Activated CD8-positive, alpha-beta T cell treated with anti-CD3 and anti-CD28 coated beads for 36 hours (primary cell): ENCODE results near the gene MRPS18B. TPM values are rescaled to one million over a fixed set of nuclear protein-coding genes. Genes with fewer than 3 reads are reported as not detected.
"Not testable (repeated sequence)": the region's sequence is repeated elsewhere in the genome, so short reads cannot be mapped to it uniquely, and the experiment has no call there.

Experiments used
- ATAC-seq: fragments of 200-7000 bp; cut with Tn5 transposase; one replicate; pipeline ENCODE4 v1.10.0; 2021; ENCODE audit warnings: mild to moderate bottlenecking, moderate library complexity
- CTCF ChIA-PET: fragments of 350-600 bp; sonication (Branson Sonifier 250); formaldehyde crosslinking; loops from one replicate; lab custom pipeline; 2021; ENCODE audit warnings: antibody characterized with exemption; lab: Charles Lee
- POLR2A ChIA-PET: fragments of 350-600 bp; sonication (Branson Sonifier 250); formaldehyde crosslinking; loops from one replicate; lab custom pipeline; 2021; ENCODE audit warnings: antibody characterized with exemption; lab: Charles Lee
- DNase-seq: peaks from one replicate; pipeline ENCODE4 v3.0.0-alpha.2; 2020
- H3K27ac Mint-ChIP-seq: one replicate; pipeline ENCODE4 v1.8.0; 2021; ENCODE audit warnings: mild to moderate bottlenecking, mixed read lengths
- H3K27me3 Mint-ChIP-seq: one replicate; pipeline ENCODE4 v1.8.0; 2021; ENCODE audit warnings: mixed read lengths
- H3K36me3 Mint-ChIP-seq: one replicate; pipeline ENCODE4 v1.8.0; 2021; ENCODE audit warnings: low read depth, mixed read lengths
- H3K4me1 Mint-ChIP-seq: one replicate; pipeline ENCODE4 v1.8.0; 2021; ENCODE audit warnings: low read depth, mixed read lengths
- H3K4me3 Mint-ChIP-seq: one replicate; pipeline ENCODE4 v1.8.0; 2021; ENCODE audit warnings: mild to moderate bottlenecking, moderate library complexity, mixed read lengths
- H3K9me3 Mint-ChIP-seq: one replicate; pipeline ENCODE4 v1.8.0; 2021; ENCODE audit warnings: mixed read lengths
- intact Hi-C: fragments of 100-400 bp; cut with micrococcal nuclease; formaldehyde crosslinking; loops from one replicate; pipeline ENCODE4 v1.10.0; 2022
- microRNA-seq: library from miRNA; unstranded; fragments of <30 nt; microRNA quantifications from one replicate; pipeline ENCODE4 v1.2.0, GENCODE V29; 2022; ENCODE audit warnings: borderline microRNAs expressed, borderline replicate concordance
- total RNA-seq, 2 experiments: library from RNA; stranded (reverse); gene quantifications; one replicate each; pipeline ENCODE4 v1.2.3, GENCODE V29; 2021
- TF ChIP-seq, protein P1 (sequence below): fragments of 200-600 bp; IDR thresholded peaks from one replicate; pipeline ENCODE4 v1.8.0; 2022; ENCODE audit warnings: antibody characterized with exemption, mild to moderate bottlenecking

MRPS18B gene
- total RNA-seq, 2 experiments from 2014 or later: 109 to 110 TPM

DNA sequence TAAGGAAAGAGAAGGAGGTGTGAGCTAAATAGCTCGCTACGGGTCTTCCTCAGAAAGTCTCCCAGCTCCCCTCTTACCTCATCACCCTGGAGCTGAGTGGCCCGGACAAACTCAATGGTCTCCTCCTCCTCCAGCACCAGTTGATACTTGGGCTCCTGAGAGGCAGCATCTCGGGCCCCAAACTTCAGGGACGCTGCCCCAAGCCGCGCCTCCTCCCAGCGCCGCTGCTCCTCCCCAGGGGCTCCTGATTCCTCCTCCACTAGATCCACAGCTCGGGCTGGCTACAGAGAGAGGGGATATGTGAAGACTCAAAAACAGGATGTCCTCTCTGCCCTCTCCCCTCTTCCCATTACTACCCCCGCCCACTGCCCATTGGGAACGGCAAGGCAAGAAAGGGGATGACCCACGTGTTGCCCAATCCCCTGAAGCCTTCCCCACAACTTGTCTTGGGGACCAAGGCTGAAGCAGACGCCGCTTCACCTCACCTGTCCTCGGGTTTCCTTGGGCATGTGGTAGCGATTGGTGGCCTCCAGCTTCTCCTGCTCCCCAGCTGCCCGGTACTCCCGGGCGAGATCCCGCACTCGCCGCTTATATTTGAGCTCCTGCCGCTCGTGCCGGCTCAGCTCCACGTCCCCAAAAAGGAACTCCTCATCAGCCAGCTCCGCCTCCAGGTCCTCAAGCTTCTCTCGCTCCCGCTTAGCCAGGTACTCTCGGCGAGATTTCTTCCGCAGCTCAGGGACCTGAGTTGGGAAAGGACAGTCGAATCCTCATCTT, 47.5 kb downstream of the MRPS18B start:
- H3K27me3 Mint-ChIP-seq: no peaks in the 10 kb centered on the region
- peaks cover 15% of the 10 kb centered on the region for H3K4me1 Mint-ChIP-seq
- ChIA-PET CTCF (interaction anchor here (0.8 to 2.1 kb wide), 9 partner anchors 10 to 66 kb away, joined by 3 to 6 read pairs (median 4); no protein-coding TSS in a partner anchor), POLR2A (interaction anchor here (0.8 to 1.5 kb wide), 6 partner anchors 12 to 68 kb away, joined by 3 to 4 read pairs (median 3); no protein-coding TSS in a partner anchor)
- no peaks in the 10 kb centered on the region for H3K9me3 Mint-ChIP-seq
- H3K36me3 Mint-ChIP-seq: peaks cover 46% of the 10 kb centered on the region
- no peak for DNase-seq
- no peak for ATAC-seq
- H3K27ac Mint-ChIP-seq: no peak overlapping the region
- TF ChIP-seq, protein P1, sequence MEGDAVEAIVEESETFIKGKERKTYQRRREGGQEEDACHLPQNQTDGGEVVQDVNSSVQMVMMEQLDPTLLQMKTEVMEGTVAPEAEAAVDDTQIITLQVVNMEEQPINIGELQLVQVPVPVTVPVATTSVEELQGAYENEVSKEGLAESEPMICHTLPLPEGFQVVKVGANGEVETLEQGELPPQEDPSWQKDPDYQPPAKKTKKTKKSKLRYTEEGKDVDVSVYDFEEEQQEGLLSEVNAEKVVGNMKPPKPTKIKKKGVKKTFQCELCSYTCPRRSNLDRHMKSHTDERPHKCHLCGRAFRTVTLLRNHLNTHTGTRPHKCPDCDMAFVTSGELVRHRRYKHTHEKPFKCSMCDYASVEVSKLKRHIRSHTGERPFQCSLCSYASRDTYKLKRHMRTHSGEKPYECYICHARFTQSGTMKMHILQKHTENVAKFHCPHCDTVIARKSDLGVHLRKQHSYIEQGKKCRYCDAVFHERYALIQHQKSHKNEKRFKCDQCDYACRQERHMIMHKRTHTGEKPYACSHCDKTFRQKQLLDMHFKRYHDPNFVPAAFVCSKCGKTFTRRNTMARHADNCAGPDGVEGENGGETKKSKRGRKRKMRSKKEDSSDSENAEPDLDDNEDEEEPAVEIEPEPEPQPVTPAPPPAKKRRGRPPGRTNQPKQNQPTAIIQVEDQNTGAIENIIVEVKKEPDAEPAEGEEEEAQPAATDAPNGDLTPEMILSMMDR: no peak
- no peak overlapping the region for H3K4me3 Mint-ChIP-seq
- intact Hi-C loops: no loop called here

DNA sequence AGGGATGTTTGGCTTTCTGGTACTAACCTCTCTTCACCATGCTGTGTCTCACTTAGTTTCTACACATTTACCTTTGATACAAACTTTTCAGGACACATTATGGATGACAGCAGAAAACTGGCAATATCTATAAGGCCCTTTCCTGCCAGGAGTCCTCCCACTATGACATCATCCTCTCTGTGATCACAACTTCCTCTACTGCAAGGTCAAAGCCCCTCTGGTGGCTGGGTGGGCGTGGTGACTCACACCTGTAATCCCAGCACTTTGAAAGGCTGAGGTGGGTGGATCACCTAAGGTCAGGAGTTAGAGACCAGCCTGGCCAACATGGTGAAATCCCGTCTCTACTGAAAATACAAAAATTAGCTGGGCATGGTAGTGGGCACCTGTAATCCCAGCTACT, 48.7 kb downstream of the MRPS18B start:
- H3K27me3 Mint-ChIP-seq, H3K4me3 Mint-ChIP-seq, intact Hi-C loops, H3K9me3 Mint-ChIP-seq: not testable (repeated sequence)
- DNase-seq (peak; percentile 88), ATAC-seq (peak; percentile 95)
- ChIA-PET POLR2A (interaction anchor here (1.3 kb wide), 1 partner anchor 33 kb away, joined by 3 read pairs; no protein-coding TSS in a partner anchor), CTCF (interaction anchor here (1.0 to 2.1 kb wide), 3 partner anchors 13 to 65 kb away, joined by 3 to 7 read pairs (median 6); no protein-coding TSS in a partner anchor)
- H3K36me3 Mint-ChIP-seq: peaks cover 53% of the 10 kb centered on the region
- H3K27ac Mint-ChIP-seq: peak overlapping the region; percentile 83
- H3K4me1 Mint-ChIP-seq: peaks cover 25% of the 10 kb centered on the region

DNA sequence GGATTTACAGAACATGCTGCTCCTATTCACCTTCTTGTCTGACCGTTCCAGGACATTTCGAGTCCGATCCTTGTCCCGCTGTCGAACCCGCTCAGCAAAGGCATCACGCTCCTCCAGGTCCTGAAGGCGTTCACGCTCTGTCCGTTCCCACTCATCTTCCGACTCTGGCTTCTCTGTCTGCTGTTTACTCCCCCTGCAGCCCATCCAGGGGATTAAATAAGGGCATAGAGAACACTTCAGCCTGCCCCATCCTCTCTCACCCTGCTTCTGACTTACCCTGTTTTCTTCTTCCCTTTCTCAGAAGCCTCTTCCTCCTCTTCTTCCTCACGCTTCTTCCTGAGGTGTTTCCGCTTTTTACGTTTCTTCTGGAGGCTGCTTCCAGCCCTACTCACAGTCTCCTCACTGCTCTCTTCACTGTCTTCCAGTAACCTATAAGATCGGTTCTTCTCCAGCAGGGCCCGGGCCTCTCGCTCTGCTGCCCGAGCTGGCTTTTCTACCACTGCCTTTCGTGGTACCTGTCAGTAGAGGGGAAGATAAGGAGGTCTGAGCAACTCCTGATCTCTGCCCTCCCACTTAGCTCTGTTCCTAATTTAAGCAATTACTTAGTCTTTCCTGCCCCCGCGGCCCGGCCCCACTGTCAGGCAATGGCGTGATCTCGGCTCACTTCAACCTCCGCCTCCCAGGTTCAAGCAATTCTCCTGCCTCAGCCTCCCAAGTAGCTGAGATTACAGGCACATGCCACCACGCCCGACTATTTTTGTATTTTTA, 53.3 kb downstream of the MRPS18B start:
- TF ChIP-seq, protein P1: no peak
- POLR2A ChIA-PET: interaction anchor here (1.1 to 15.7 kb wide), 3 partner anchors 50 to 181 kb away, joined by 3 to 500 read pairs (median 13); partner anchors contain the start of genes MDC1, MRPS18B, PPP1R10 and TUBB
- no peaks in the 10 kb centered on the region for H3K9me3 Mint-ChIP-seq
- no peaks in the 10 kb centered on the region for H3K27me3 Mint-ChIP-seq
- peaks cover 25% of the 10 kb centered on the region for H3K36me3 Mint-ChIP-seq
- intact Hi-C loops: no loop called here
- H3K4me3 Mint-ChIP-seq: peak overlapping the region; percentile 74
- DNase-seq (no peak), ATAC-seq (no peak)
- H3K27ac Mint-ChIP-seq: no peak overlapping the region
- H3K4me1 Mint-ChIP-seq: peaks cover 32% of the 10 kb centered on the region
- CTCF ChIA-PET: interaction anchor here (1.5 to 18.6 kb wide), 2 partner anchors 53 to 59 kb away, joined by 4 to 704 read pairs; partner anchors contain the start of genes MDC1, MRPS18B and TUBB

DNA sequence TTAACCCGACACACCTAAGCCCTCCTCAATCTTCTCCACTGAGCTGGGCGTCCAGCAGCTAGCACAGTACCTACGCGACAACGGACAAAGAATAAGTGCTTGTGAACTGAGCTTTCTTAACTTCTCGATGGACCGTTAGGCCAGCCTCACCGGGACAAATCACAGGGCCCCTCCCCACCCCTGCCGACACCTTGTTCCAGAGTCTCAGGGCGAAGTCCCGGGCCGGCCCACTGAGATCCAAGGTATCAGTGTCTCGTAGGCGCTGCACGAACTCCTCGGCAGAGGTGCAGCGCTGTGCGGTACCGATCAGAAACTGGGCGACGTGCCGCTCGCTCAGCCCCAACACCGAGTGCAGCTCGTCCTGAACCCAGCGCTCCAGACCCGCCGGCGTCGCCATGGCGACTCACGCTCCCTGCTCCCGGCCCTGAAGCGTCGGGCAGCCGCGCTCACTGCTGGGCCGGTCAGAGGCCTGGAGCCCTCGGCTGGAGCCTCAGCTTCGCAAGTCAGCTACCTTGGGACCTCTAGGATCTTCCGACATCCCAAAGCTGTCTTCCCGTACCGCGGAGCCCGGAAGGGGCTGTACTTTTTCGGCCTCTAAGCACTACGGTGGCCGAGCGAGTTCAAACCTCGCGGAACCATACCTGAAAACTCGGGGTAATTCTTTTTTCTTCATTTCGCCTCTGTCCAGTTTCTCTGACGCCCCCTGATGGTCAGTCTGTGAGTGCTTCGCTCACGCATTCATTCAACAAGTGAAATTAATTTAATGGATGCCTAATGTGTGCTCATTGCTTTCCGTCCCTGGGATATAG, 55.0 kb downstream of the MRPS18B start, which contains the start of gene DHX16:
Gene DHX16, minus strand, starts transcription at position 562 of the 809 bp plus-strand sequence. Its CDS starts 165 bp downstream, at position 397.
- TF ChIP-seq, protein P1: peak; percentile 70
- no peaks in the 10 kb centered on the region for H3K27me3 Mint-ChIP-seq
- peak; percentile 95 for DNase-seq
- H3K4me3 Mint-ChIP-seq: peak within 1 kb of the TSS; percentile 74
- no peaks in the 10 kb centered on the region for H3K9me3 Mint-ChIP-seq
- ATAC-seq: peak; percentile 83
- ChIA-PET POLR2A (interaction anchor here (0.7 to 15.7 kb wide), 13 partner anchors 8 to 407 kb away, joined by 3 to 500 read pairs (median 4); partner anchors contain the start of genes MDC1, MRPS18B, PPP1R10 and TUBB), CTCF (interaction anchor here (0.7 to 18.6 kb wide), 15 partner anchors 10 to 414 kb away, joined by 3 to 704 read pairs (median 4); partner anchors contain the start of genes ATAT1, MDC1 and TUBB)
- peaks cover 26% of the 10 kb centered on the region for H3K4me1 Mint-ChIP-seq
- peak within 1 kb of the TSS; percentile 85 for H3K27ac Mint-ChIP-seq
- intact Hi-C loops: no loop called here
- peaks cover 33% of the 10 kb centered on the region for H3K36me3 Mint-ChIP-seq

Small RNAs within 50 kb of the gene (microRNA-seq; reads per million reads assigned to microRNA genes)
- gene MIR877: 275 reads per million, percentile 78 among the genes with 10 or more reads in this experiment

Other genes starting within 250 kb of the MRPS18B start
- gene HLA-E, start 128.3 kb upstream of the MRPS18B start, total RNA-seq: 100 to 1,000 TPM; 493 to 499 TPM
- 100 to 1,000 TPM; 107 to 122 TPM for gene GNL1, start 61.4 kb upstream of the MRPS18B start, total RNA-seq
- 10 to 100 TPM; 23.0 to 24.6 TPM for gene PRR3, start 60.5 kb upstream of the MRPS18B start, total RNA-seq
- gene ABCF1, start 46.4 kb upstream of the MRPS18B start, total RNA-seq: 10 to 100 TPM; 86.9 to 88.0 TPM
- gene PPP1R10, start 597 bp upstream of the MRPS18B start, total RNA-seq: 10 to 100 TPM; 59.0 to 59.8 TPM
- gene ATAT1, start 9.0 kb downstream of the MRPS18B start, total RNA-seq: 1 to 10 TPM; 7.5 to 7.8 TPM
- 10 to 100 TPM; 34.8 to 40.1 TPM for gene C6orf136, start 29.3 kb downstream of the MRPS18B start, total RNA-seq
- gene DHX16, start 55.2 kb downstream of the MRPS18B start, total RNA-seq: 10 to 100 TPM; 31.1 to 31.3 TPM
- gene PPP1R18, start 68.8 kb downstream of the MRPS18B start, total RNA-seq: 100 to 1,000 TPM; 174 to 177 TPM
- 10 to 100 TPM; 21.0 to 22.0 TPM for gene NRM, start 73.1 kb downstream of the MRPS18B start, total RNA-seq
- gene MDC1, start 99.4 kb downstream of the MRPS18B start, total RNA-seq: 10 to 100 TPM; 80.4 to 90.7 TPM
- 1,000 to 10,000 TPM; 1,556 to 1,579 TPM for gene TUBB, start 102.5 kb downstream of the MRPS18B start, total RNA-seq
- 100 to 1,000 TPM; 135 TPM for gene FLOT1, start 124.8 kb downstream of the MRPS18B start, total RNA-seq
- gene IER3, start 126.7 kb downstream of the MRPS18B start, total RNA-seq: 100 to 1,000 TPM; 375 to 386 TPM